HG03196 (cell line): ENCODE results near the gene EDEM1.
A peak's percentile ranks its signal among the peaks of the same experiment; 100 is the strongest.

Source experiments
- ATAC-seq: cut with Tn5 transposase; IDR thresholded peaks from one replicate; pipeline ENCODE4 v1.9.1; 2021; ENCODE audit not compliant: unreplicated experiment

The EDEM1 gene

GRCh38 chr3:5198313-5198677, 10.8 kb downstream of the EDEM1 start:
- no peak for ATAC-seq

- peak; percentile 32 for ATAC-seq
Measured at GRCh38 chr3:5198986-5199731, 11.7 kb downstream of the EDEM1 start.

- no peak for ATAC-seq
Measured at GRCh38 chr3:5201536-5201935, 14.0 kb downstream of the EDEM1 start.

- no peak for ATAC-seq
Measured at GRCh38 chr3:5202222-5202621, 14.7 kb downstream of the EDEM1 start.

- ATAC-seq: peak; percentile 99
Measured at GRCh38 chr3:5205165-5205941, 17.8 kb downstream of the EDEM1 start.

- no peak for ATAC-seq
Measured at GRCh38 chr3:5210926-5211325, 23.4 kb downstream of the EDEM1 start.

- ATAC-seq: no peak
Measured at GRCh38 chr3:5212628-5213573, 25.4 kb downstream of the EDEM1 start.

- no peak for ATAC-seq
Measured at GRCh38 chr3:5213574-5213966, 26.1 kb downstream of the EDEM1 start.

GRCh38 chr3:5214352-5214751, 26.8 kb downstream of the EDEM1 start:
- no peak for ATAC-seq

- ATAC-seq: no peak
Measured at GRCh38 chr3:5217824-5218595, 30.5 kb downstream of the EDEM1 start.

- no peak for ATAC-seq
Measured at GRCh38 chr3:5218815-5219214, 31.3 kb downstream of the EDEM1 start.

GRCh38 chr3:5219216-5219615, 31.7 kb downstream of the EDEM1 start:
- no peak for ATAC-seq

GRCh38 chr3:5220193-5220592, 32.7 kb downstream of the EDEM1 start:
- no peak for ATAC-seq

- ATAC-seq: no peak
Measured at GRCh38 chr3:5220667-5221431, 33.3 kb downstream of the EDEM1 start.

- no peak for ATAC-seq
Measured at GRCh38 chr3:5221701-5222100, 34.2 kb downstream of the EDEM1 start.

GRCh38 chr3:5222283-5223005, 34.9 kb downstream of the EDEM1 start:
- no peak for ATAC-seq

GRCh38 chr3:5226783-5227182, 39.3 kb downstream of the EDEM1 start:
- peak; percentile 49 for ATAC-seq

GRCh38 chr3:5227812-5228211, 40.3 kb downstream of the EDEM1 start:
- ATAC-seq: no peak

GRCh38 chr3:5229414-5229813, 41.9 kb downstream of the EDEM1 start:
- ATAC-seq: no peak
